Osteocyte (in vitro differentiated cells): ENCODE results near the gene IFI16. TPM values are rescaled to one million over a fixed set of nuclear protein-coding genes. Genes with fewer than 3 reads are reported as not detected.

Experiments
- total RNA-seq: library from RNA; stranded (reverse); gene quantifications from 2 replicates; pipeline ENCODE4 v1.2.1, GENCODE V29; 2021

The IFI16 gene
- total RNA-seq, 1 donor from 2014 or later = 62.4 TPM

Other genes with a start within 250 kb of the IFI16 start
- not detected in 2 replicates for gene OR6N1, start 237.7 kb upstream of the IFI16 start, total RNA-seq
- gene OR6N2, start 228.7 kb upstream of the IFI16 start, total RNA-seq = not detected in 2 replicates
- gene MNDA, start 178.6 kb upstream of the IFI16 start, total RNA-seq = not detected in 2 replicates
- gene PYHIN1, start 78.4 kb upstream of the IFI16 start, total RNA-seq = not detected in 2 replicates
- gene AIM2, start 66.9 kb downstream of the IFI16 start, total RNA-seq = not detected in 2 replicates
- gene CADM3, start 161.7 kb downstream of the IFI16 start, total RNA-seq = 0.13 TPM in 1 of 2 replicates, not detected in the other
- gene ACKR1, start 195.0 kb downstream of the IFI16 start, total RNA-seq = not detected in 2 replicates